GM10847 (cell line): ENCODE results near the gene RTP2.

Experiments
- POLR2A ChIP-seq: IDR thresholded peaks from 2 replicates; pipeline ENCODE4 v1.6.1; 2011; ENCODE audit not compliant: insufficient read length; ENCODE audit errors: extremely low read depth

The RTP2 gene

GRCh38 chr3:187705164-187705563 lies 2.8 kb upstream of the RTP2 start:
- TF ChIP-seq POLR2A, result no peak

GRCh38 chr3:187700249-187700648 lies 2.1 kb downstream of the RTP2 start:
- no peak for TF ChIP-seq POLR2A

DNA sequence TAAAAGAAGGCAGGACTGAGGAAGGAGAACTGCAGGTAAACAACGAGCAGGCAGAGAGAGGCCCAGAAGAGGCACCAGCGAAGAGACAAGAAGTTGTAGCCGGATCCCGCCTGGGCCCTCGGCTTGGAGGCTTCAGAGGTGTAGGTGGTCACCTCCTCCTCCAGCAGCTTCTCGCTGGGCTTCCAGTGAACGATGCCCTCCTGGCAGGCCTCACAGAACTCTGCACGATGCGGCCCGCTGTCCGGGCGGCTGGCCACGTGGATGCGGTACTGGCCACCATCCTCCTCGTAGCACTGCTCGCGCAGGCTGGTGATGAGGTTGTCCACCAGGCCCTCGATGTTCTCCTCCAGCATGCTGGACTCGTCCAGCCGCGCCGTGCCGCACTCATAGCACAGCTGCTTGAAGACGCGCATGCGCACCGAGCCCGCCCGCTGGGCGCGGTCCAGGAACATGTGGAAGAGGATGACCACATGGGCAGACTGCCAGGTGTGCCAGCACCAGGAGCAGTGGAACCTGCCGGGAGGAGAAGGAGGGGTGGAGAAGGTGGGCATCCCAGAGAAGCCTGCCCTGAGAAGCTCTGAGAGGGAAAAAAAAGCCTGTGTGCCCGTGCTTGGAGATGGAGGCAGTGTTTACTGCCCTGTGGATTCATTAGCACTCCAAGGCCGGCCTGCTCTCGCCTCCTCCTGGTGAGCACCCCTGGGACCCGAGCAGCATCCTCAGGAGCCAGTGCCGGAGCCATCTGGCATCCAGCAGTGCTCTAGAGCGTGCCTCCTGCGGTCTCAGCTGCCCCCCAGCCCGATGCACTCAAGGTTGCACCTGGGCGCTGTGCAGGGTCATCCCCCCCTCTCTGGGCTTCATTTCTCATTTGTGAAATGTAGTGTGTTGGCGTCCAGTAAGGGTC lies 3.6 kb downstream of the RTP2 start:
- no peak for TF ChIP-seq POLR2A

DNA sequence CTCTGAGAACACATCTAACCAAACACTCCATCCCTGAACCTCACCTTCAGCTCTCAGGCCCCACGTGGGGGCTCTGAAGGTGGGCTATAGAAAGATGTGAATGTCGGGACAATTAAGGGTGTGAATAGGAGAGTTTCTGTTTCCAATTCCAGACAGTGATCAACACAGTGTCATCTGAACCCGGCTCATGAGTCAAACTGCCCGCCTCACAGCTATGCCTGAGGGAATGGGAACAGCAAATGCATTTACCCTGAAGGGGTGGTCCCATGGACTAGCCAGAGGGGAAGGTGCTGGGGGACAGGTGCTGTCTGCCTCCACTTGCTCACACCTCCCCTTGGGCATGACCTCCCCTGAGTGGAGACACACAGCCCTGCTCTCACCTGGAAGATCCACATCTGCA lies 6.3 kb downstream of the RTP2 start:
- TF ChIP-seq POLR2A, result no peak

GRCh38 chr3:187695449-187695848 lies 6.9 kb downstream of the RTP2 start:
- TF ChIP-seq POLR2A, result no peak

DNA sequence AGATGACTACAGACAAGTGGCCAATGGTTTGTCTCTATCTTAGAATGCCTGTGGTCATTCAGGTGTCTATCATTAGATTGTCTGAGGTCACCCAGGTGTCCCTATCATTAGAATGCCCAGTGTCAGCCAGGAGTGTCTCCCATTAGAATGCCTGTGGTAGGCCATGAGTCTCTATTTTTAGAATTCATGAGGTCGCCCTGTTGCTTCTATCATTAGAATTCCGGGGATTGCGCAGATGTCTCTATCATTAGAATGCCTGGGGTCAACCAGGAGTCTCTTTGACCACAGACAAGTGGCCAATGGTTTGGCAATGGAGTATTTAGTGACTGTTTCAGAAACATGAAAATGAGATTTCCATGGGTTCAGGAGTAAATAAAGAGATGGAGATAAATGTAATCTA lies 7.6 kb downstream of the RTP2 start:
- no peak for TF ChIP-seq POLR2A

DNA sequence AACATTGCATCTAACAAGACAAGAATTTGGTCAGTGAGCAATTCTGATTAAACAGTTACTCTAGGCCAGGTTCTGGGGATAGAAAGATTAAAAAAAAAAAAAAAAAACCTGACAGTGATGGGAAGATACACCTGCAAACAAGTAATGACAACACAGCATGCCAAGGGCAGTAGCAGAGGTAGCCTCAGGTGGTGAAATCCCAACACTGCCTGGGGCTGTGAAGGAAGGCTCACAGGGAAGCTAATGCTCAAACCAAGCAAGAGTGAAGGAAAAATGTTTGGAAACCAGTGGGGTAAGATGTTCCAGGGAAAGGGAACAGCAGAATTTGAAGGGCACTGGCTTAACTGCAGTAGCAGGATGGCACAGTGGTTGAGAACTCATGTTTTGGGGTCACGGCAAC lies 8.9 kb downstream of the RTP2 start:
- no peak for TF ChIP-seq POLR2A

GRCh38 chr3:187689984-187690383 lies 12.4 kb downstream of the RTP2 start:
- TF ChIP-seq POLR2A, result no peak

- TF ChIP-seq POLR2A, result no peak
These were observed 15.6 kb downstream of the RTP2 start for GRCh38 chr3:187686621-187687273.

DNA sequence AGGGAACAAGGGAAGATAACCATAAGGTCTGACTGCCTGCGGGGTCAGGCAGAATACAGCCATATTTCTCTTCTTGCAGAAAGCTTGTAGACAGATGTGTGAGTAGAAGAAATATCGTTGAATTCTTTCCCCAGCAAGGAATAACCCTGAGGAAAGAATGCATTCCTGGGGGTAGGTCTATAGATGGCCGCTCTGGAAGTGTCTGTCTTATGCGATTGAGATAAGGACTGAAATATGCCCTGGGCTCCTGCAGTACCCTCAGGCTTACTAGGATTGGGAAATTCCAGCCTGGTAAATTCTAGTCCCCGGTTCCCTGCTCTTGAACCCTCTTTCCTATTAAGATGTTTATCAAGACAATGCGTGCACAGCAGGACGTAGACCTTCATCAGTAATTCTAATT lies 16.4 kb downstream of the RTP2 start:
- no peak for TF ChIP-seq POLR2A

GRCh38 chr3:187684880-187685279 lies 17.5 kb downstream of the RTP2 start:
- TF ChIP-seq POLR2A, result no peak

DNA sequence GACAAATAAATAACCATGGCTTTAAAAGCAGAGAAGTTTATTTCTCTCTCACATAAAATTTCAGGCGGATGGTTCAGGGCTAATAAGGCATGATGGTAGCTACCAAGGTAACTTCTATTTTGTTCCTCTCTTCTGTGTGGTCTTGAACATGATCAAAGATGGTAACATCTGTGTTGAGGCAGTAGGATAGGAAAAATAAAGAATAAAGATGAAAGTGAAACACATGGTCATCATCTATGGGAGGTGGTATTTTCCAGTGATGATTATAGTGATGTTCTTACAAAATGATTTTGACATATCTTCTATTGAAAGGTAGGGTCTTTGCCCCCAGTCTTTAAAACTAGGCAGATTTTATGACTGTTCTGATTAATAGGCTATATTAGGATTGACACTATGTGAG lies 17.9 kb downstream of the RTP2 start:
- no peak for TF ChIP-seq POLR2A

DNA sequence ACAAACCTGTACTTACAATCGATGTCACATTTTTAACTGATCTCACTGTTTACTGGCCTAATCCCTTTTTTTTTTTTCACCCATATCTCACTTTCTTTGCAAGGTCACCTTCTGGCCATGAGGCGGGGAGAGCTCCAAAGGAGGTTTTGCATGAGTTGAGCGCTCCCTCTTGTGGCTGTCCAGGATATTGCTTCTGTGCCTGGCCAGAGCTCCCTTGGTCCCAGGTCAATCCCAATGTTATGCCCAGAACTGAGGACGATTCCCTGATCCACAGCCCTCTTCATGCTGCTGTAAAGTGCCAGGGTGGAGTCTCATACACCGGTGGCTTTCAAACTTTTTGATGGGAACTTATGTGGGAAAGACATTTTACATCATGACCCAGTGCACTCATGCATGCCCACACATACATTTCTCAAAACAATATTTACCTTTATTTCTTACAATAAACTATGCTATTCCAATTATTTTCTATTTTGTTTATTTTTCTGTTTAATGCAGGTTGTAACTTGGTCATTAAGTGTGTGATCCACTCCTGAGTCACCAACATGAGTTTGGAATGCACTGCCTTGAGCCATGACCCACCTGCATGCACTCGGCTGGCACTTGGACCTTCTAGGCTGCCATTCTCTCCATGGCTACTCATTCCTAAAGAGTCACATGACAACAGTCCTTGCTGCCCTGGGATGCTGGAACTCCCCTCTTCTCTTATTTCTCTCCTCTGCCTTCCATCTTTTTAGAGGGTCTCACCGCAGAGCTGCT lies 22.5 kb downstream of the RTP2 start:
- no peak for TF ChIP-seq POLR2A

DNA sequence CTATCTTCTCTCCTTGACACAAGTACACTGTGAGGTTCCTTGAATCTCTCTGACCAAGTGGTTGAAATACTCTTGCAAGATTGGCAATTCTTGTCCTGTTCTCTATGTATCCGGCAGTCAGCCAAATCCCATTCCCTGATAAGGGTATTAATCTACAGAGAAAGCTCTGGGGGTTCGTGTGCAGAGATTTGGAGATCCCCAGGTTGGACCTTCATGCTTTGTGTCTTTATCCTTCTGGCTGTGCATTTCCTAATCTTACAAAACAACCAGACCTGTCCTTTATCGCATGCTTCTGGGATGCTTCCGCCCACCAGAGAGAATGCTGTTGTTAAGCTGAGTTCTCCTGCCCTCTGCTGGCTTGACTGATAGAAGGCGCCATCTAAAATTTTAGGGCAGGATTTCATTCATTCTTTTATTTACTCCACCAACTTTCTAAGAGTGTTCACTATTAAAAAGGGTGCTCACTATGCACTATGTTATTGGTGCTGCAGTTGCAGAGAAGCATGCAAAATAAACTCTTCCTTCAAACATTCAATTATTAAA lies 23.6 kb downstream of the RTP2 start:
- no peak for TF ChIP-seq POLR2A

DNA sequence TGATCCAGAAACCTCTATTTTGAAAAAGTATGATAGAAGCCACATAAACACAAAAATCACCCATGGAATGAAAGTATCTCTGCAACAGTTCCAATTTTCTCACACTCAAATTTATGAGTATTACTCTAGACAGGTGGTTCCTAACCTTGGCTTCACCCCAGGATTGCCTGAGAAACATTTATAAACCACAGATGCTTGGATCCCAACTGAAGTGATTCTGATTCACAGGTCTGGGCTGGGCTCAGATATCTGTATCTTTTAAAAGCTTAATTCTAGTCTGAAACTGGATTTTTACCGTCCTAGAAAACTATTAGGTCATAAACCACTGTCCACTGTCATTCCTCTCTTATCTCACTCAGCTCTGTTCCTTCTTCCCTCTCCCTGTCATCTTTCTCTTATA lies 24.8 kb downstream of the RTP2 start:
- TF ChIP-seq POLR2A, result no peak

GRCh38 chr3:187673012-187673411 lies 29.3 kb downstream of the RTP2 start:
- TF ChIP-seq POLR2A, result no peak
